Fibroblast of skin of left quadriceps (primary cell): Measurements from ENCODE around the gene MIDN.
A peak's percentile ranks its signal among the peaks of the same experiment; 100 is the strongest.

Experiments
- DNase-seq, 2 experiments: peaks; one replicate each; pipeline ENCODE4 v3.0.0-alpha.2; 2013; ENCODE audit warnings: low read depth in 2 of 2

The MIDN gene

DNA sequence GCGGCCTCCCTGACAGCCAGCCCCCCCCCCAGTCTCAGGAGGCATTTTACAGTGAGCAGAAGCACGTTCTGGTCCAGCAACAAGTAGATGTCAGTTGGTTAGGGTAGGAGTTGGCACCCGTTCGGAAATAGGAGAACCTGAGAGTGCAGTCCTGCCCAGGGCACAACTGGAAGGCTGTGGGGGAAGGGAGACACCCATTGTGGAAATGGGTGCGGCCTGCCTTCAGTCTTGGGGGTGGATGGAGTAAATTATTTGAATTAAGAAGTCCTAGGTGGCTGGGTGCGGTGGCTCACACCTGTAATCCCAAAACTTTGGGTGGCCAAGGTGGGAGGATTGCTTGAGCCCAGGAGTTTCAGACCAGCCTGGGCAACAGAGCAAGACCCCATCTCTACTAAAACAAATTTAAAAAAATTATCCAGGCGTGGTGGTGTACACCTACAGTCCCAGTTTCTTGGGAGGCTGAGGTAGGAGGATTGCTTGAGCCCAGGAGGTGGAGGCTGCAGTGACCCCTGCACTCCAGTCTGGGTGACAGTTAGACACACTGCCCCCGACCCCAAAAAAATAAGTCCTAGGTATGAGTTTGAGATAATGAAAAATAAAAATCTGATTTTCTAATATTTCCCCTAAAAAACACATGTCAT lies 21.9 kb downstream of the MIDN start:
- DNase-seq: no peak

DNA sequence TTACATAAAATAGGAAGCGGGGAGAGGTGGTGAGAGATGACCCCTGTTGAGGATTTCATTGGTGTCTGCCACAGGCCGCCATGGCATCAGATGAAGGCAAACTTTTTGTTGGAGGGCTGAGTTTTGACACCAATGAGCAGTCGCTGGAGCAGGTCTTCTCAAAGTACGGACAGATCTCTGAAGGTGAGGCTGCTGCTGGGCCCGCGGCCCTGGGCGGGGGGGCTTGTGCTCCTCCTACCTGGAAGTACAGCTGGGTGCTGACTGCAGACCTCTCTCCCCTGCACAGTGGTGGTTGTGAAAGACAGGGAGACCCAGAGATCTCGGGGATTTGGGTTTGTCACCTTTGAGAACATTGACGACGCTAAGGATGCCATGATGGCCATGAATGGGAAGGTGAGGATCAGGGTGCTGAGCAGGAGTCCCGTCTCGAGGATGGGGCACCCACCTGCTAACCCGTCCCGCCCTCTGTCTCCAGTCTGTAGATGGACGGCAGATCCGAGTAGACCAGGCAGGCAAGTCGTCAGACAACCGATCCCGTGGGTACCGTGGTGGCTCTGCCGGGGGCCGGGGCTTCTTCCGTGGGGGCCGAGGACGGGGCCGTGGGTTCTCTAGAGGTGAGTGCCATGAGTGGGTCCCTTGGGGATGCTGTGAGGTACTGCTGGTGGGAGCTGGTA lies 22.6 kb downstream of the MIDN start:
- no peak for DNase-seq

DNA sequence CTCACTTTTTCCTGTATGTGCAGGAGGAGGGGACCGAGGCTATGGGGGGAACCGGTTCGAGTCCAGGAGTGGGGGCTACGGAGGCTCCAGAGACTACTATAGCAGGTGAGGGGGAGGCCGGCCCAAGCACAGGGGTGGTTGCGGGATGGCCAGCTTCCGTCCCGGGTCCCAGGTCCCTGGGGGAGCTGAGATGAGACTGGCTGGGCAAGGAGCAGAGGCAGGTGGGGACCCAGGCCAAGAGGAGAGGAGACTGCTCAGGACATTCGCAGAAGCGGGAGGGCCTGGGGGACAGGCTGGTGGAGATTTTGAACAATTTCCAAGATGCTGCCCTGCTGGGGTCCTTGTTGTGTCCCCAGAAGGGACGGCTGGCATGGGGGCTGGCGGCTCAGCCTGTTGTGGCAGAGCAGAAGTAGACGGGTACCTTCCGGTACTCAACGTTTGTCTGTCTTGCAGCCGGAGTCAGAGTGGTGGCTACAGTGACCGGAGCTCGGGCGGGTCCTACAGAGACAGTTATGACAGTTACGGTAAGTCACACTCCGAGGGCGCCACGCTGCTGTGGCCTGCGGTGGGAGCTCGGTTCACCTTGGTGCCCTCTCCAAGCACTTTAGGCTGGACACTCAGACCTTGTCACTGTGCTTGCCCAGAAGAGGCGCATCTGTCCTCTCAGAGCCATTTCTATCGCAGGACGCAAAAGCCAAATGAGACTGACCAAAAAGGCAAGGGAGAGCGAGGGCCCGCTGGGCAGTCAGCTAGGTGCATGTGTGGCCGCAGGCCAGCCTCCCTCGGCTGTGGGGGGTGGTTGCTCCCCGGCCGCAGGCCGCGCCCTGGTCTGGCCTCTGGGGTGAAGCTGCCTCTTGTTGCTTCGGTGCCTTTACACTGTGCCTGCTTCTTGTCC lies 23.4 kb downstream of the MIDN start:
- DNase-seq: no peak

- DNase-seq: no peak
These were observed 24.3 kb downstream of the MIDN start for GRCh38 chr19:1272423-1273262.

DNA sequence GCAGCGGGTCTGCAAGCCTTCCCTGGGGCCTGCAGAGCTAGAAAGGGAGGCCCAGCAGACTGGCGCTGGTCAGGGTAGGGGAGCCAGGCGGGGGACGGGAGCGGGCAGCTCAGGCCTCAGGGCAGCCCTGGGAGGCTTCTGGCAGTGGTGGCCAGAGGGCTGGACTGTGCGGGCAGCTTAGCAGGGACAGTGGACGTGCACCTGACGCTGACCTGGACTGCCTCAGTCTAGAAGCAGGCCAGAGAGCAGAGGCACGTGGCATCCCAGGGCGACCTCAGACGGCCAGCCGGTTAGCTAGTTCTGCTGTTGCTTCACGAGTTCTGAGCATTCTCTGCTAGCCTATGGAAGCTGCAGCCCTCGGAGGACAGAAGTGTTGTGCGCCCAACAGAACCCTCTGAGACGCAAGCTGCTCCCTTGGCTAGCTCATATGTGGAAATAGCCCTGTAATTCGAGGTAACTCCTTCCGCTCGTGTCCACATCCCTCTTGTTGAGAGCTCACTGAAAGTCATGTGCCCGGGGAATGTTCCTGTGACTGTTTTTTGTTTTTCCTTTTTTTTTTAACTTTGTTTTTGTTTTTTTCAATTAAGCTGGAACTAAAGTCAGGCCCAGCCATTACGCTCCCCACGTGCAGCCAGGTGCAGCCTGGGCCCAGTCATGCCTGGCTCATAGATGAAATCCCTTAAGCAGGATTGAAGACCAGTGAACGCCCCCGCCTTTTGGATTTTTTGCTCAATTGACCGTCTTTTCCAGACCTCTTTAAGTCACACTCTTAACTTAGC lies 25.1 kb downstream of the MIDN start:
- no peak for DNase-seq

GRCh38 chr19:1274081-1274851 lies 25.9 kb downstream of the MIDN start:
- no peak for DNase-seq

GRCh38 chr19:1274852-1275259 lies 26.5 kb downstream of the MIDN start:
- DNase-seq: no peak

- peak; percentile 92 to 93 for DNase-seq
These were observed 27.0 kb downstream of the MIDN start, which contains the start of gene FAM174C for GRCh38 chr19:1275260-1275975. Gene FAM174C, plus strand, starts transcription at chr19:1275530. Its CDS starts 20 bp downstream, at chr19:1275550.

DNA sequence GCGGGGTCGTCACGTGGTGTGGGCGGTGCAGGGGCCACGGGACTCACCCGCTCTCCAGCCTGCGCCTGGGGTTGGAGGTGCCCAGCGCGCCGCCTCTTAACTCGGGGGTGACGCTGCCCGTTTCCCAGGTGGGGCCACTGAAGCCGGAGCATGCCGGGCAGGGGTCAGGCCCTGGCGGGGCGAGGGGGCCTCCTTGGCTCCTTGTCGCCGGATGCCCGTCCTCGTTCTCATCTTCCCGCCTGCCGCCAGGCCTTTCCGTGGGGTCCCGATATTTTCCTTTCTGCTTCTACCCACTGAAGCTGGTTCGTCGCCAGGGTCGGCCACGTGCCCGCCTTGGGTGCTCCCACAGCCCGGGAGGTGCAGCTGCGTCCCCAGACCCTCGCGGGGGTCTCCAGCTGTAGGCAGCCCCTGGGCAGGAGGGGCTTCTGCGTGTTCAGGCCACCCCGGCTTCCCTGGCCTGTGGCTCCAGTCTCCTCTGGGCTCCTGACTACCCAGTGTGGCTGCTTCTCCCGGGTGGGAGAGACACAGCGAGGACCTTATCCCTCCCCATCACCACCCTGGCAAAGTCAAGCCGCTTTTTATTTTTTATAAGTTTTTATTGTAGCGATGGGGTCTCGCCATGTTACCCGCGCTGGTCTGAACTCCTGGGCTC lies 27.7 kb downstream of the MIDN start:
- no peak for DNase-seq

GRCh38 chr19:1276628-1277022 lies 28.2 kb downstream of the MIDN start:
- no peak for DNase-seq

DNA sequence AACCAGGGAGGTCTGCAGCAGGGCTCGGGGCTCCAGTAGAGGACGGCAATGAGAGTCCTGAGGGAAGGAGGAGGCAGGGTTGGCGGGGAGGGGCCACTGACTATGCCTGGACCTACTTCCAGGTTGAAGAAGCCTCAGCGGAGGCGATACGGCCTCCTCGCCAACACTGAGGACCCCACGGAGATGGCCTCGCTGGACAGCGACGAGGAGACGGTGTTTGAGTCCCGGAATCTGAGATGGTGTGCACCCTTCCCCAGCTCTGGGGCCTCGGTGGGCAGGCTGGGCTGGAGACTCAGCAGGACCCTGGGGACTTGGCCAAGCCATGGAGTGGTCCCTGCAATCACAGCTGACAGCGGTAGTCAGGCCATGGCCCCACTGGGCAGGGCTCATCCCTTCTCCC lies 28.7 kb downstream of the MIDN start:
- DNase-seq: no peak

DNA sequence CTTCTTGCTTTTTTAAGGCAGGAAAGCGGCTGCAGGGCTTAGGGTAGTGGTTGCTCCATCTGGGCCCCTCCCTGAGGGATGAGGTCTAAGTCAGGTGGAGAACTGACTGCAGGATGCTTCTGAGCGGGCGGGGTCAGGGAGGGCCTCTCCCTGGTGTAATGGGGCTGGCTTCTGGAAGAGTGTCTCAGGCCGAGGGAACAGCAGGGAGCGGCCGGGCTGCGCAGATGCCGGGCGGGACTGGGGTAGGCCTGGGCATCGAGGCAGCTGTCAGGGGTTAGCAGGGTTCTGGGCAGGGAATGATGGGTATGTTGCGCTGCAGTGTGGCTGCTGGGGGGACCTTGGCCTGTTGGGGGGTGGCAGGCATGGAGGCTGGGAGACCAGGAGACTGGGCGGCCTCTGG lies 29.7 kb downstream of the MIDN start:
- DNase-seq: no peak

- no peak for DNase-seq
These were observed 30.6 kb downstream of the MIDN start for GRCh38 chr19:1278713-1279660.

DNA sequence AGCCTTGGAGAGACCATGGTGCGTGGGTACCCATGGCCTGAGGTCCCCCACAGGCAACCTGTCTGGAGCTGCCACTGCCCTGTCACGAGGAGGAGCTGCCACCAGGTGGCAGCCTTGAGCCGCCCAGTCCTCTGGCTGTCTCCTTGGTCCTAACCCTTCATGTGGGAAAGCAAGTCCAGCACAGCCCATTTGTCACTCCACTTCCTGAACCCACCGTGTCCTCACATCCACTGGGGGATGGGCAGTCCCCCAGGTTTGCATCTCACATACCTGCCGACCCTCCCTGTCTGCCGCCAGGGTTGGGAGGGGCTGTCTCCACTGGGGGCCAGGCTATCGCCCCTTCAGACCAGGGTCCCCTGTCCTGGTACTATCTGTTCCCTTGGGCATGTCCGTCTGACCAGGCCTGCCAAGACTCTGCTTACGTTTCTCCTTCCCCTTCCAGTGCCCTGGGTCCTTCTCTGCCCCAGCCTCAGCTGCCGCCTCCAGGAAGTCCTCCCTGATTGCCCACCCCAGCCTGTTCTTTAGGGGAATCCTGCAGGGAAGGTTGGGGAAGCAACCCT lies 31.5 kb downstream of the MIDN start:
- DNase-seq: peak; percentile 44 to 53

DNA sequence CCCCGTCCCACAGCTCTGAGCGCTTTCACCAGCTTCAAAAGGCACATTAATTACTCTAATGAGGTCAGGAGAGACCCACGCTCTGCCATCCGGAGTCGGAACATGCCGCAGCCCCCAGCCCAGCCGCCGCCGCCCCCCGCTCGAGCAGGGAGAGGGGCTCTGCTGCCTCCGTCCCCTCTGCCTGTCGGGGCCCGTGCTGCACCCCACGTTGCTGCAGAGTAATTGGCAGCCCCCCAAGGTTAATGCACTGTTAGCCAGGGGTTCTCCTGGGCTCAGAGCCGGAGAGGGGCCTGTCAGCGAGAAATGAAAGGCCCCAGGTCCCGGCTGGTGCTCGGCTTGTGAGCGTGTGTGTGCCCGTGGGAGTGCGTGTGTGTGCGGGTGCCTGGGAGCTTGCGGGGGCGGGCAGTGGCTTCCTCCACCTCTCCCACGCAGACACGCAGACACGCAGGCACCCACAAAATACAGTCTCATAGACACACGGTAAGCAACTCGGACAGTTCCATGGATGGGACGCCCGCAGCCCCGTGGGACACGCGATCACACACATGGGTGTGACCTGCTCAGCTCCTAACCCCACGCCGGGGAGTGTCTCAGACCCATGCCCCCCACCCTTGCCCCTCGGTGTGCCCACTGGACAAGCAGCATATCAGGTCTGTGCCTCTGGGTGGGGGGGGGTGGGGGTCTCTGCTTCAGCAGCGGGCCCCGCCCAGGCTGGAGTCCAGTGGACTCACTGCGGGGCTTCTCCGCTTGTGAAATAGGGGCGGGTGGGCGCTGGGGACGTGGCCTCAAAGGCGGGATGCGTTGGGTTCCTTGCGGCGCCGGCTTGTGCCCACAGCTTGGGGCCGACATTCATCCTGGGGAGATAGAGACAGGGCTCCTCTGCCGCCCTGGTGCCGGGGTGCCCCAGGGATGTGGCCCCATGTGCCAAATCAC lies 32.5 kb downstream of the MIDN start:
- DNase-seq: no peak

- no peak for DNase-seq
These were observed 33.3 kb downstream of the MIDN start for GRCh38 chr19:1281569-1282287.
